Putamen (tissue), 1 donor: ENCODE results near the gene ECT2L.
"Not testable (repeated sequence)": the region's sequence is repeated elsewhere in the genome, so short reads cannot be mapped to it uniquely, and the experiment has no call there.

Source experiments
- DNase-seq: peaks from one replicate; pipeline ENCODE4 v3.0.0-alpha.2; 2016; ENCODE audit warnings: low spot score

Gene ECT2L

GRCh38 chr6:138936873-138937272 lies 141.0 kb downstream of the ECT2L start:
- not testable (repeated sequence) for DNase-seq

GRCh38 chr6:138943089-138943625 lies 147.3 kb downstream of the ECT2L start:
- DNase-seq, result no peak

- no peak for DNase-seq
Measured at GRCh38 chr6:138944412-138944811, 148.5 kb downstream of the ECT2L start.

GRCh38 chr6:138945354-138945753 lies 149.5 kb downstream of the ECT2L start:
- no peak for DNase-seq

GRCh38 chr6:138948004-138948403 lies 152.1 kb downstream of the ECT2L start:
- no peak for DNase-seq

- DNase-seq, result no peak
Measured at GRCh38 chr6:138948546-138949179, 152.8 kb downstream of the ECT2L start.

- no peak for DNase-seq
Measured at GRCh38 chr6:138953451-138953850, 157.6 kb downstream of the ECT2L start.
